NCI-H1092 (cell line): ENCODE measurements around the gene DOK1.
A peak's percentile ranks its signal among the peaks of the same experiment; 100 is the strongest.
"Not testable (repeated sequence)": the region's sequence is repeated elsewhere in the genome, so short reads cannot be mapped to it uniquely, and the experiment has no call there.

Experiments used
- DNase-seq: peaks from one replicate; lab custom pipeline; 2025; lab: John Stamatoyannopoulos, UW

DOK1 gene

GRCh38 chr2:74548900-74549826 lies 5.4 kb upstream of the DOK1 start:
- peak; percentile 35 for DNase-seq

- no peak for DNase-seq
Measured at GRCh38 chr2:74550231-74550630, 4.3 kb upstream of the DOK1 start.

GRCh38 chr2:74551530-74551929 lies 3.0 kb upstream of the DOK1 start:
- no peak for DNase-seq

GRCh38 chr2:74551942-74552913 lies 2.3 kb upstream of the DOK1 start:
- no peak for DNase-seq

GRCh38 chr2:74552914-74553811 lies 1.4 kb upstream of the DOK1 start:
- DNase-seq, result no peak

GRCh38 chr2:74554820-74555531 lies 456 bp downstream of the DOK1 start:
- no peak for DNase-seq

GRCh38 chr2:74555610-74556103 lies 1.1 kb downstream of the DOK1 start:
- no peak for DNase-seq

GRCh38 chr2:74556159-74556558 lies 1.6 kb downstream of the DOK1 start:
- no peak for DNase-seq

GRCh38 chr2:74556831-74557370 lies 2.4 kb downstream of the DOK1 start:
- no peak for DNase-seq

- no peak for DNase-seq
Measured at GRCh38 chr2:74558284-74559230, 4.0 kb downstream of the DOK1 start.

GRCh38 chr2:74559912-74560311 lies 5.4 kb downstream of the DOK1 start:
- DNase-seq, result no peak

- no peak for DNase-seq
Measured at GRCh38 chr2:74560591-74560990, 6.1 kb downstream of the DOK1 start.

- DNase-seq, result not testable (repeated sequence)
Measured at GRCh38 chr2:74561022-74561421, 6.5 kb downstream of the DOK1 start.

GRCh38 chr2:74562126-74562775 lies 7.7 kb downstream of the DOK1 start:
- no peak for DNase-seq

- DNase-seq, result no peak
Measured at GRCh38 chr2:74564222-74564621, 9.7 kb downstream of the DOK1 start.

GRCh38 chr2:74566076-74566753 lies 11.7 kb downstream of the DOK1 start:
- DNase-seq, result no peak

GRCh38 chr2:74566754-74567085 lies 12.2 kb downstream of the DOK1 start:
- DNase-seq, result no peak

GRCh38 chr2:74567881-74568280 lies 13.4 kb downstream of the DOK1 start:
- no peak for DNase-seq
